NCI-H226 (cell line): ENCODE data around the gene OR5D14.

Experiments used
- DNase-seq: peaks from one replicate; pipeline ENCODE4 v3.0.0-alpha.2; 2015

Gene OR5D14

GRCh38 chr11:55795256-55795655, at the start of gene OR5D14:
OR5D14 (plus strand) TSS chr11:55795556; CDS start chr11:55795556, 0 bp downstream.
- DNase-seq = no peak

GRCh38 chr11:55773138-55773537, 22.2 kb upstream of the OR5D14 start, which contains the start of gene OR5D13:
OR5D13 (plus strand) TSS chr11:55773438; CDS start chr11:55773438, 0 bp downstream.
- DNase-seq = no peak

- no peak for DNase-seq
Observed at GRCh38 chr11:55791606-55792005, 3.8 kb upstream of the OR5D14 start.

GRCh38 chr11:55793321-55793720, 2.0 kb upstream of the OR5D14 start:
- DNase-seq = no peak

GRCh38 chr11:55806248-55806647, 10.9 kb downstream of the OR5D14 start:
- DNase-seq = no peak

GRCh38 chr11:55811067-55811466, 15.7 kb downstream of the OR5D14 start, which contains the start of gene OR5L1:
OR5L1 (plus strand) TSS chr11:55811367; CDS start chr11:55811467, 100 bp downstream.
- no peak for DNase-seq

GRCh38 chr11:55819330-55819729, 24.0 kb downstream of the OR5D14 start, which contains the start of gene OR5D18:
OR5D18 (plus strand) TSS chr11:55819630; CDS start chr11:55819630, 0 bp downstream.
- no peak for DNase-seq

GRCh38 chr11:55826919-55827318, 31.6 kb downstream of the OR5D14 start, which contains the start of gene OR5L2:
OR5L2 (plus strand) TSS chr11:55827219; CDS start chr11:55827219, 0 bp downstream.
- no peak for DNase-seq

- DNase-seq = no peak
Observed at GRCh38 chr11:55838452-55838851, 43.1 kb downstream of the OR5D14 start, which contains the start of gene OR5D16. OR5D16 (plus strand) TSS chr11:55838752; CDS start chr11:55838752, 0 bp downstream.
